HG02884 (cell line): ENCODE measurements around the gene RPRD1A.
"Not testable (repeated sequence)": the region's sequence is repeated elsewhere in the genome, so short reads cannot be mapped to it uniquely, and the experiment has no call there.

Experiments used
- ATAC-seq: cut with Tn5 transposase; IDR thresholded peaks from one replicate; pipeline ENCODE4 v1.9.1; 2021; ENCODE audit warnings: mild to moderate bottlenecking, moderate library complexity; ENCODE audit not compliant: unreplicated experiment

The RPRD1A gene

GRCh38 chr18:36034299-36034895 lies 33.0 kb downstream of the RPRD1A start:
- ATAC-seq = no peak

GRCh38 chr18:36031903-36032302 lies 35.5 kb downstream of the RPRD1A start:
- no peak for ATAC-seq

GRCh38 chr18:36031407-36031806 lies 36.0 kb downstream of the RPRD1A start:
- ATAC-seq = no peak

- no peak for ATAC-seq
Observed at GRCh38 chr18:36028859-36029258, 38.5 kb downstream of the RPRD1A start.

GRCh38 chr18:36025025-36025424 lies 42.3 kb downstream of the RPRD1A start:
- ATAC-seq = no peak

- not testable (repeated sequence) for ATAC-seq
Observed at GRCh38 chr18:36024241-36024640, 43.1 kb downstream of the RPRD1A start.

GRCh38 chr18:36023336-36023735 lies 44.0 kb downstream of the RPRD1A start:
- no peak for ATAC-seq

GRCh38 chr18:36020174-36020711 lies 47.1 kb downstream of the RPRD1A start:
- ATAC-seq = no peak

- no peak for ATAC-seq
Observed at GRCh38 chr18:36017232-36017631, 50.1 kb downstream of the RPRD1A start.

GRCh38 chr18:36015629-36016028 lies 51.7 kb downstream of the RPRD1A start:
- ATAC-seq = peak; percentile 81

GRCh38 chr18:36012891-36013290 lies 54.5 kb downstream of the RPRD1A start:
- no peak for ATAC-seq

- no peak for ATAC-seq
Observed at GRCh38 chr18:36009214-36009613, 58.1 kb downstream of the RPRD1A start.

- ATAC-seq = no peak
Observed at GRCh38 chr18:36006997-36007396, 60.4 kb downstream of the RPRD1A start.

- no peak for ATAC-seq
Observed at GRCh38 chr18:35999925-36000324, 67.4 kb downstream of the RPRD1A start.

GRCh38 chr18:35998967-35999366 lies 68.4 kb downstream of the RPRD1A start:
- ATAC-seq = no peak

GRCh38 chr18:35993013-35993412 lies 74.3 kb downstream of the RPRD1A start:
- ATAC-seq = no peak

- no peak for ATAC-seq
Observed at GRCh38 chr18:35991696-35992095, 75.7 kb downstream of the RPRD1A start.

GRCh38 chr18:35983818-35984217 lies 83.5 kb downstream of the RPRD1A start:
- no peak for ATAC-seq

- ATAC-seq = no peak
Observed at GRCh38 chr18:35983147-35983546, 84.2 kb downstream of the RPRD1A start.

GRCh38 chr18:35982409-35983114 lies 84.8 kb downstream of the RPRD1A start:
- ATAC-seq = no peak

- no peak for ATAC-seq
Observed at GRCh38 chr18:35979112-35979511, 88.2 kb downstream of the RPRD1A start.

- ATAC-seq = no peak
Observed at GRCh38 chr18:35974181-35974580, 93.2 kb downstream of the RPRD1A start.
